ENCODE data around the gene MRTO4. TPM values are rescaled to one million over a fixed set of nuclear protein-coding genes. Genes with fewer than 3 reads are reported as not detected.

Gene MRTO4
- 11.3 and 20.7 TPM in 2 replicates for total RNA-seq (ENCODE audit: low replicate concordance)

GRCh38 chr1:19251305-19252196 is at the start of gene MRTO4, which contains the start of gene EMC1:
Gene MRTO4, plus strand, starts transcription at chr1:19251805. Its CDS starts 31 bp downstream, at chr1:19251836.
Gene EMC1, minus strand, starts transcription at chr1:19251524. Its CDS starts 15 bp downstream, at chr1:19251509.

GRCh38 chr1:19209990-19210771 is 41.4 kb upstream of the MRTO4 start, which contains the start of gene UBR4:
Gene UBR4, minus strand, starts transcription at chr1:19210266. Its CDS starts 18 bp downstream, at chr1:19210248.

GRCh38 chr1:19288324-19289241 is 37.0 kb downstream of the MRTO4 start, which contains the start of gene AKR7A3:
Gene AKR7A3, minus strand, starts transcription at chr1:19288770. Its CDS starts 61 bp downstream, at chr1:19288709.

Other genes with a start within 250 kb of the MRTO4 start
- 61.0 and 63.1 TPM in 2 replicates for gene UBR4, start 41.5 kb upstream of the MRTO4 start, total RNA-seq (ENCODE audit: low replicate concordance)
- gene EMC1, start 281 bp upstream of the MRTO4 start, total RNA-seq (ENCODE audit: low replicate concordance), result 55.5 and 79.1 TPM in 2 replicates
- gene AKR7A3, start 37.0 kb downstream of the MRTO4 start, total RNA-seq (ENCODE audit: low replicate concordance), result 0.12 and 0.15 TPM in 2 replicates
- 44.9 and 66.7 TPM in 2 replicates for gene AKR7A2, start 60.3 kb downstream of the MRTO4 start, total RNA-seq (ENCODE audit: low replicate concordance)
- gene SLC66A1, start 60.5 kb downstream of the MRTO4 start, total RNA-seq (ENCODE audit: low replicate concordance), result 13.6 and 14.7 TPM in 2 replicates
- gene CAPZB, start 233.7 kb downstream of the MRTO4 start, total RNA-seq (ENCODE audit: low replicate concordance), result 99.0 and 126 TPM in 2 replicates